Keratinocyte (primary cell): ENCODE data around the gene BRSK1. TPM values are rescaled to one million over a fixed set of nuclear protein-coding genes. Genes with fewer than 3 reads are reported as not detected.

ENCODE experiments used
- DNase-seq: peaks from one replicate; pipeline ENCODE4 v3.0.0-alpha.2; 2011; ENCODE audit warnings: low read depth, missing footprints, low spot score
- FAIRE-seq: peaks from 2 replicates; lab custom pipeline; 2011; peaks lifted over from hg19 to GRCh38; lab: Jason Lieb, UNC
- H2AFZ ChIP-seq: 2 replicates; pipeline ENCODE4 v1.6.0; 2012; ENCODE audit warnings: low read length, control low read depth, inconsistent platforms; ENCODE audit not compliant: control insufficient read depth
- H3K27ac ChIP-seq: 2 replicates; pipeline ENCODE4 v1.5.1; 2011; ENCODE audit warnings: low read length; ENCODE audit not compliant: control insufficient read depth, insufficient read depth
- H3K27me3 ChIP-seq: 3 replicates; pipeline ENCODE4 v1.6.0; 2011; ENCODE audit warnings: low read length; ENCODE audit not compliant: control insufficient read depth, insufficient read depth; ENCODE audit errors: extremely low read depth
- H3K36me3 ChIP-seq, 2 experiments: 2 replicates in 1 of 2; 3 replicates in 1 of 2; pipeline ENCODE4 v1.5.1; 2011; ENCODE audit warnings: low read length in 2 of 2, mild to moderate bottlenecking in 1 of 2; ENCODE audit not compliant: control insufficient read depth in 2 of 2, insufficient read depth in 2 of 2; ENCODE audit errors: extremely low read depth in 1 of 2
- H3K4me1 ChIP-seq: 3 replicates; pipeline ENCODE4 v1.5.1; 2011; ENCODE audit warnings: low read length; ENCODE audit not compliant: control insufficient read depth, insufficient read depth; ENCODE audit errors: extremely low read depth
- H3K4me2 ChIP-seq: 3 replicates; pipeline ENCODE4 v1.6.0; 2011; ENCODE audit warnings: low read depth, low read length; ENCODE audit not compliant: control insufficient read depth, insufficient read depth; ENCODE audit errors: extremely low read depth
- H3K4me3 ChIP-seq, 3 experiments: fragments of 200-600 bp in 1 of 3; sonication (generic) in 1 of 3; 2 replicates in 2 of 3; 3 replicates in 1 of 3; pipeline ENCODE4 v1.5.1; 2011 to 2016; ENCODE audit warnings: low read length in 3 of 3, mild to moderate bottlenecking in 3 of 3, control low read depth in 2 of 3, inconsistent platforms in 1 of 3, low read depth in 1 of 3, mixed read lengths in 1 of 3, mixed run types in 1 of 3, moderate library complexity in 1 of 3; ENCODE audit not compliant: control insufficient read depth in 2 of 3, insufficient read depth in 2 of 3; ENCODE audit errors: extremely low read depth in 1 of 3
- H3K79me2 ChIP-seq: 2 replicates; pipeline ENCODE4 v1.6.0; 2012; ENCODE audit warnings: low read length; ENCODE audit not compliant: control insufficient read depth, insufficient read depth
- H3K9ac ChIP-seq: 3 replicates; pipeline ENCODE4 v1.6.0; 2011; ENCODE audit warnings: low read length; ENCODE audit not compliant: control insufficient read depth, insufficient read depth; ENCODE audit errors: extremely low read depth
- H3K9me1 ChIP-seq: 3 replicates; pipeline ENCODE4 v1.6.0; 2011; ENCODE audit warnings: low read length; ENCODE audit not compliant: control insufficient read depth, insufficient read depth; ENCODE audit errors: extremely low read depth
- H3K9me3 ChIP-seq: 2 replicates; pipeline ENCODE4 v1.5.1; 2012; ENCODE audit warnings: low read depth, low read length; ENCODE audit not compliant: control insufficient read depth
- H4K20me1 ChIP-seq: 3 replicates; pipeline ENCODE4 v1.6.0; 2011; ENCODE audit warnings: low read length; ENCODE audit not compliant: control insufficient read depth, insufficient read depth; ENCODE audit errors: extremely low read depth
- EZH2 ChIP-seq: IDR thresholded peaks from one replicate; pipeline ENCODE4 v1.6.1; 2012; ENCODE audit warnings: inconsistent platforms, mild to moderate bottlenecking, low read length, moderate library complexity
- dilution Hi-C: fragments of 300-500 bp; cut with MboI; formaldehyde crosslinking; loops from one replicate; pipeline ENCODE4 v1.7.0; 2020; ENCODE audit warnings: low sequenced_read_pairs; ENCODE audit not compliant: extremely low pct_ligation_motif_present
- polyA plus RNA-seq, 5 experiments: library from polyadenylated mRNA; depleted of rRNA in 3 of 5; stranded (reverse) in 3 of 5; stranded (forward) in 1 of 5; unstranded in 1 of 5; fragments of >200 nt; gene quantifications; 1 replicate in 1 of 5; 2 replicates in 3 of 5; 3 replicates in 1 of 5; pipeline versions ENCODE4 v1.2.1 to v1.2.3, GENCODE V29; 2011 to 2012; ENCODE audit warnings: missing spikeins in 2 of 5, low read depth in 1 of 5, low replicate concordance in 1 of 5
- TF ChIP-seq, protein P1 (sequence below), 3 experiments: IDR thresholded peaks in 1 of 3; conservative IDR thresholded peaks in 1 of 3; optimal IDR thresholded peaks in 1 of 3; 2 replicates in 2 of 3; 3 replicates in 1 of 3; pipeline versions ENCODE3 to v1.5.1; 2011; ENCODE audit warnings: low read length in 3 of 3, mild to moderate bottlenecking in 3 of 3, moderate library complexity in 2 of 3, control low read depth in 1 of 3, inconsistent platforms in 1 of 3; ENCODE audit not compliant: insufficient read depth in 2 of 3; ENCODE audit errors: extremely low read depth in 1 of 3

The BRSK1 gene
- polyA plus RNA-seq, 1 donor (not counting 4 experiments of a cell fraction or from before 2014, with no cell fraction given), result 0.46 TPM

DNA sequence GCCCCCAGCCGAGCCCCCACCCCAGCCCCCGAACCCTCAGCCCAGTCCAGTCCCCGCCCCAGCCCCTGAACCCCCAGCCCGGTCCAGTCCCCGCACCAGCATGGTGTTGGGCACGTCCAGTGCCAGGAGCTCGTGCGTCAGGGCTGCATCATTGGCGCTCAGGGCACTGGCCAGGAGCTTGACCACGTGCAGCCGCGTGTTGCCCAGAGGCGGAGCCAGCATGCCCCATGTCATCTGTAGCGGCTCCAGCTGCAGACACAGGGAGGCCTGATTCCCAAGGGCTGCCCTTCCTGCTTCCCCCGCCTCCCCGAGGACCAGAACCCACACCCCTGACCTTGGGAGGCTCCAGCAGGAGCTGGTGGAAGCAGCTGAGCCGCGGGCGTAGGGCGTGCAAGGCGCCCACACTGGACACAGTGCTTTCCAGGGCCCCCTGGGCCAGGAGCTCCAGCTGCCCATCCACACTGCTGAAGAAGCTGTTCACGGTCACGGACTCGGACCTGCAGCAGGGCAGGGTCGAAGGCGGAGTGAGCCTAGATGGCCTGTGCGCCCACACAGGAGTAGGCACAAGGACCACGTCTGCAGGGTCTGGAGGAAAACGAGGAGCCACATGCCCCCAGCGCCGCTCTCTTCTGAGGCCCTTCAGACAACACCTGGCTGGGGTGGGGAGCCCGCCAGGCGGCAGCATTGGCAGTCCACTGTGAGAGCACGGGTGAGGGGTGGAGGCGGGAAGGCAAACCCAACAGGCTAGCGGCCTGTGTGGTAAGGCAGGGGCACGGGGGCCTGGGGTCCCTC is 42.5 kb upstream of the BRSK1 start:
- Histone ChIP-seq H3K79me2 (peaks cover 9% of the 10 kb centered on the region), H3K36me3 (peaks cover 53 to 57% of the 10 kb centered on the region in 2 experiments), H4K20me1 (peaks cover 2% of the 10 kb centered on the region), H2AFZ (no peak overlapping the region), H3K4me3 (no peak overlapping the region), H3K4me1 (no peaks in the 10 kb centered on the region), H3K27me3 (no peaks in the 10 kb centered on the region), H3K27ac (no peak overlapping the region), H3K9ac (no peak overlapping the region), H3K4me2 (no peak overlapping the region), H3K9me1 (no peaks in the 10 kb centered on the region), H3K9me3 (no peaks in the 10 kb centered on the region)
- FAIRE-seq (no peak), DNase-seq (no peak)
- dilution Hi-C loops, result no loop called here
- no peak for TF ChIP-seq EZH2
- TF ChIP-seq, protein P1, sequence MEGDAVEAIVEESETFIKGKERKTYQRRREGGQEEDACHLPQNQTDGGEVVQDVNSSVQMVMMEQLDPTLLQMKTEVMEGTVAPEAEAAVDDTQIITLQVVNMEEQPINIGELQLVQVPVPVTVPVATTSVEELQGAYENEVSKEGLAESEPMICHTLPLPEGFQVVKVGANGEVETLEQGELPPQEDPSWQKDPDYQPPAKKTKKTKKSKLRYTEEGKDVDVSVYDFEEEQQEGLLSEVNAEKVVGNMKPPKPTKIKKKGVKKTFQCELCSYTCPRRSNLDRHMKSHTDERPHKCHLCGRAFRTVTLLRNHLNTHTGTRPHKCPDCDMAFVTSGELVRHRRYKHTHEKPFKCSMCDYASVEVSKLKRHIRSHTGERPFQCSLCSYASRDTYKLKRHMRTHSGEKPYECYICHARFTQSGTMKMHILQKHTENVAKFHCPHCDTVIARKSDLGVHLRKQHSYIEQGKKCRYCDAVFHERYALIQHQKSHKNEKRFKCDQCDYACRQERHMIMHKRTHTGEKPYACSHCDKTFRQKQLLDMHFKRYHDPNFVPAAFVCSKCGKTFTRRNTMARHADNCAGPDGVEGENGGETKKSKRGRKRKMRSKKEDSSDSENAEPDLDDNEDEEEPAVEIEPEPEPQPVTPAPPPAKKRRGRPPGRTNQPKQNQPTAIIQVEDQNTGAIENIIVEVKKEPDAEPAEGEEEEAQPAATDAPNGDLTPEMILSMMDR (optimal IDR thresholded peaks at IDR 0.05 in 1 of 3, IDR thresholded peaks at IDR 0.05 in 1 of 3, conservative IDR thresholded peaks at IDR 0.05 in 1 of 3; ENCODE audit: extremely low read depth in 1 of 3, insufficient read depth in 2 of 3, low read length in 3 of 3), result no peak

DNA sequence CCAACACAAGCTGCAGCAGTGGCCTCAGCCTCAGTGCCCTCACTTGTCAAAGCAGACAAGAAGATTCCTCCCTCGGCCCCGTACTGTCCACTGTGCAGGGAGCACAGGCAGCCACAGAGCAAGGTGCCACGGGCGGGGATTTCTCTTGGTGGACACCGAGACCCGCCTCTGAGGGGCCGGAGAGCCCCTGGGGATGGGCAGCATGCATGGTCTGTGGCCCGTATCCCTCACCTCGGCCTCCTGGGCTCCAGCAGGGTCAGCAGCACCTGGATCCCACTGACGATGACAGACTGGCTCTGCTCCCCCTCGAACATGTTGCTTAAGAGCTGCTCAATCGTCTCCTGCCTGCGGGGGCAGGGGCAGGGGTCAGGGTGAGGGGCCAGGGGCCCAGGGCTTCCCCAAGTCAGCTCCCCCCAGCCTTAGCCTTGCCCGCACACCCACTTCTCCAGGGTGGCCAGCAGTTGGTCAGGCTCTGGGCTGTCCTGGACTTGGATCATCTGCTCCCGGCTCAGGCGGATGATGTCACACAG is 41.8 kb upstream of the BRSK1 start:
- H3K36me3 ChIP-seq, result peaks cover 48 to 53% of the 10 kb centered on the region in 2 experiments
- no peaks in the 10 kb centered on the region for H3K27me3 ChIP-seq
- H2AFZ ChIP-seq, result no peak overlapping the region
- dilution Hi-C loops, result no loop called here
- no peaks in the 10 kb centered on the region for H3K9me3 ChIP-seq
- H4K20me1 ChIP-seq, result peaks cover 5% of the 10 kb centered on the region
- TF ChIP-seq, protein P1 (optimal IDR thresholded peaks at IDR 0.05 in 1 of 3, IDR thresholded peaks at IDR 0.05 in 1 of 3, conservative IDR thresholded peaks at IDR 0.05 in 1 of 3; ENCODE audit: extremely low read depth in 1 of 3, insufficient read depth in 2 of 3, low read length in 3 of 3), result no peak
- TF ChIP-seq EZH2, result no peak
- H3K79me2 ChIP-seq, result peaks cover 15% of the 10 kb centered on the region
- no peaks in the 10 kb centered on the region for H3K4me1 ChIP-seq
- no peak for FAIRE-seq
- H3K9me1 ChIP-seq, result no peaks in the 10 kb centered on the region
- H3K4me2 ChIP-seq, result no peak overlapping the region
- H3K4me3 ChIP-seq, result no peak overlapping the region
- no peak overlapping the region for H3K9ac ChIP-seq
- DNase-seq, result no peak
- no peak overlapping the region for H3K27ac ChIP-seq
